WTC11 (cell line): Measurements from ENCODE around the gene ABCB6. TPM values are rescaled to one million over a fixed set of nuclear protein-coding genes. Genes with fewer than 3 reads are reported as not detected.

ENCODE experiments used
- AFF4 ChIP-seq: sonication (generic); formaldehyde crosslinking; IDR thresholded peaks from 2 replicates; pipeline ENCODE4 v1.8.1; 2023; ENCODE audit warnings: mild to moderate bottlenecking, missing genetic modification reagents, borderline replicate concordance
- AR ChIP-seq: fragments of 250-450 bp; sonication (Bioruptor Pico); IDR thresholded peaks from 2 replicates; pipeline ENCODE4 v1.9.0; 2021; ENCODE audit warnings: mild to moderate bottlenecking
- ARID4B ChIP-seq: sonication (generic); formaldehyde crosslinking; IDR thresholded peaks from 2 replicates; pipeline ENCODE4 v1.8.0; 2023; ENCODE audit warnings: missing genetic modification reagents, mild to moderate bottlenecking, borderline replicate concordance
- ATF2 ChIP-seq: sonication (generic); formaldehyde crosslinking; IDR thresholded peaks from 2 replicates; pipeline ENCODE4 v1.8.1; 2022; ENCODE audit warnings: low read depth, missing genetic modification reagents, borderline replicate concordance
- CDX4 ChIP-seq: fragments of 250-450 bp; sonication (Bioruptor Pico); IDR thresholded peaks from 2 replicates; pipeline ENCODE4 v1.9.0; 2021; ENCODE audit warnings: moderate library complexity, mild to moderate bottlenecking, inconsistent platforms, borderline replicate concordance
- E2F5 ChIP-seq: sonication (generic); formaldehyde crosslinking; IDR thresholded peaks from 2 replicates; pipeline ENCODE4 v1.8.1; 2022; ENCODE audit warnings: mild to moderate bottlenecking, moderate library complexity, missing genetic modification reagents
- ELF4 ChIP-seq: sonication (generic); formaldehyde crosslinking; IDR thresholded peaks from 2 replicates; pipeline ENCODE4 v1.8.1; 2022; ENCODE audit warnings: low read depth, mild to moderate bottlenecking, moderate library complexity, missing genetic modification reagents
- GRHL2 ChIP-seq: fragments of 250-450 bp; sonication (Bioruptor Pico); IDR thresholded peaks from 2 replicates; pipeline ENCODE4 v1.8.0; 2022; ENCODE audit warnings: mild to moderate bottlenecking, moderate library complexity; ENCODE audit not compliant: insufficient replicate concordance, severe bottlenecking
- MXD4 ChIP-seq: fragments of 250-450 bp; sonication (Bioruptor Pico); IDR thresholded peaks from 2 replicates; pipeline ENCODE4 v1.8.0; 2021; ENCODE audit warnings: mild to moderate bottlenecking, moderate library complexity, borderline replicate concordance
- NFE2L1 ChIP-seq: sonication (generic); formaldehyde crosslinking; IDR thresholded peaks from 2 replicates; pipeline ENCODE4 v1.8.1; 2023; ENCODE audit warnings: missing genetic modification reagents
- NR3C1 ChIP-seq: sonication (generic); formaldehyde crosslinking; conservative IDR thresholded peaks from 2 replicates; pipeline ENCODE4 v1.8.1; 2023; ENCODE audit warnings: low read depth, mild to moderate bottlenecking, missing genetic modification reagents
- RELA ChIP-seq: sonication (generic); formaldehyde crosslinking; IDR thresholded peaks from 2 replicates; pipeline ENCODE4 v1.8.1; 2022; ENCODE audit warnings: missing genetic modification reagents, mild to moderate bottlenecking, borderline replicate concordance
- ZNF232 ChIP-seq: sonication (generic); formaldehyde crosslinking; IDR thresholded peaks from 2 replicates; pipeline ENCODE4 v1.8.0; 2022; ENCODE audit warnings: mild to moderate bottlenecking, missing genetic modification reagents
- ZNF281 ChIP-seq: sonication (generic); formaldehyde crosslinking; IDR thresholded peaks from 2 replicates; pipeline ENCODE4 v1.8.0; 2023; ENCODE audit warnings: mild to moderate bottlenecking, missing genetic modification reagents
- ZNF423 ChIP-seq: fragments of 250-450 bp; sonication (Bioruptor Pico); IDR thresholded peaks from 2 replicates; pipeline ENCODE4 v2.1.2; 2022; ENCODE audit warnings: mild to moderate bottlenecking, moderate library complexity
- ZNF512 ChIP-seq: sonication (generic); formaldehyde crosslinking; IDR thresholded peaks from 2 replicates; pipeline ENCODE4 v1.8.1; 2022; ENCODE audit warnings: missing genetic modification reagents, borderline replicate concordance
- total RNA-seq: library from RNA; stranded (reverse); gene quantifications from 3 replicates; pipeline ENCODE4 v1.2.3, GENCODE V29; 2021

The ABCB6 gene
- total RNA-seq, 1 experiment from 2014 or later = 44.8 TPM

- TF ChIP-seq AFF4 (CRISPR knock-in tag) (no peak), RELA (no peak), ARID4B (CRISPR knock-in tag) (0 out of 2 replicates have a peak, but pooled peaks have one; percentile 80), ZNF423 (CRISPR knock-in tag) (no peak), ZNF512 (CRISPR knock-in tag) (no peak), NR3C1 (CRISPR knock-in tag) (no peak), AR (CRISPR knock-in tag) (no peak), NFE2L1 (CRISPR knock-in tag) (no peak), CDX4 (no peak), ZNF232 (CRISPR knock-in tag) (peak; percentile 39; the same call in 1 of the 2 replicates), MXD4 (no peak), ZNF281 (CRISPR knock-in tag) (no peak), GRHL2 (CRISPR knock-in tag) (no peak), ELF4 (no peak), ATF2 (no peak), E2F5 (no peak; the same call in 1 of the 2 replicates)
Measured at GRCh38 chr2:219206328-219207133, 12.2 kb downstream of the ABCB6 start, which contains the start of gene ZFAND2B (continued).
